SK-N-SH treated with all-trans-retinoic acid at 6 μM for 48 hours (cell line): Measurements from ENCODE around the gene KIFAP3.

ENCODE experiments used
- ISL1 ChIP-seq: fragments of 250-450 bp; sonication (Bioruptor Pico); IDR thresholded peaks from 2 replicates; pipeline ENCODE4 v2.1.2; 2022; ENCODE audit warnings: mild to moderate bottlenecking, moderate library complexity
- SNAI2 ChIP-seq: fragments of 250-450 bp; sonication (Bioruptor Pico); IDR thresholded peaks from 2 replicates; pipeline ENCODE4 v1.5.0; 2020; ENCODE audit warnings: mild to moderate bottlenecking, moderate library complexity
- TCF4 ChIP-seq: fragments of 250-450 bp; sonication (Bioruptor Pico); IDR thresholded peaks from 2 replicates; pipeline ENCODE4 v1.8.0; 2021; ENCODE audit warnings: mild to moderate bottlenecking, moderate library complexity, borderline replicate concordance
- ZC3H10 ChIP-seq: fragments of 250-450 bp; sonication (Bioruptor Pico); IDR thresholded peaks from 2 replicates; pipeline ENCODE4 v1.5.1; 2021; ENCODE audit warnings: mild to moderate bottlenecking, moderate library complexity
- ZFP30 ChIP-seq: fragments of 450-650 bp; formaldehyde crosslinking; IDR thresholded peaks from 2 replicates; pipeline ENCODE4 v1.5.0; 2022; ENCODE audit warnings: mild to moderate bottlenecking, moderate library complexity
- ZNF565 ChIP-seq: fragments of 450-650 bp; formaldehyde crosslinking; conservative IDR thresholded peaks from 2 replicates; pipeline ENCODE4 v1.5.0; 2020; ENCODE audit warnings: low read depth, mild to moderate bottlenecking, moderate library complexity
- ZNF70 ChIP-seq: fragments of 450-650 bp; formaldehyde crosslinking; IDR thresholded peaks from 2 replicates; pipeline ENCODE4 v1.5.0; 2020; ENCODE audit warnings: mild to moderate bottlenecking, moderate library complexity
- ZNF8 ChIP-seq: fragments of 450-650 bp; formaldehyde crosslinking; IDR thresholded peaks from 2 replicates; pipeline ENCODE4 v1.5.0; 2020; ENCODE audit warnings: mild to moderate bottlenecking, moderate library complexity
- TF ChIP-seq, protein P1 (sequence below): fragments of 250-450 bp; sonication (Bioruptor Pico); IDR thresholded peaks from 2 replicates; pipeline ENCODE4 v1.5.1; 2021; ENCODE audit warnings: mild to moderate bottlenecking, moderate library complexity
- TF ChIP-seq, protein P2 (sequence below): fragments of 250-450 bp; sonication (Bioruptor Pico); IDR thresholded peaks from 2 replicates; pipeline ENCODE4 v1.8.0; 2020; ENCODE audit warnings: mild to moderate bottlenecking, moderate library complexity, borderline replicate concordance
- TF ChIP-seq, protein P3 (sequence below): fragments of 250-450 bp; sonication (Bioruptor Pico); IDR thresholded peaks from 2 replicates; pipeline ENCODE4 v1.8.0; 2021; ENCODE audit warnings: low read depth, mild to moderate bottlenecking, moderate library complexity, borderline replicate concordance

DNA sequence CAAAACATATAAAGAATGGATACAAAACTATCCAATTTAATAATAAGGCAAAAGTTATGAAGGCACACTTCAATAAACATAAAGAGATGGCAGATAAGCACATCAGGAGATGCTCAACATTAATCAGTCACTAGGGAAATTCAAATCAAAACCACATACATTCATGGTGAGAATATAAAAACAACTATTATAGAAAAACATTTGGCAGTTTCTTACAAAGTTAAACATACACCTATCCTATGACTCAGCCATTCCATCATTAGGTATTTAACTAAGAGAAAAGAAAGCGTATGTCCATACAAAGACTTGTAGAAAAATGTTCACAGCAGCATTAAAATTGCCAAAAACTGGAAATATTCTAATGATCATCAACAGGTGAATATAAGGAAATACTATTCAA, 44.3 kb downstream of the KIFAP3 start:
- TF ChIP-seq TCF4 (no peak), ZC3H10 (CRISPR knock-in tag) (no peak), SNAI2 (no peak), ZNF565 (CRISPR knock-in tag) (no peak), ZNF8 (CRISPR knock-in tag) (no peak), ZNF70 (CRISPR knock-in tag) (no peak), ISL1 (CRISPR knock-in tag) (no peak), ZFP30 (CRISPR knock-in tag) (no peak)
- TF ChIP-seq, protein P1, sequence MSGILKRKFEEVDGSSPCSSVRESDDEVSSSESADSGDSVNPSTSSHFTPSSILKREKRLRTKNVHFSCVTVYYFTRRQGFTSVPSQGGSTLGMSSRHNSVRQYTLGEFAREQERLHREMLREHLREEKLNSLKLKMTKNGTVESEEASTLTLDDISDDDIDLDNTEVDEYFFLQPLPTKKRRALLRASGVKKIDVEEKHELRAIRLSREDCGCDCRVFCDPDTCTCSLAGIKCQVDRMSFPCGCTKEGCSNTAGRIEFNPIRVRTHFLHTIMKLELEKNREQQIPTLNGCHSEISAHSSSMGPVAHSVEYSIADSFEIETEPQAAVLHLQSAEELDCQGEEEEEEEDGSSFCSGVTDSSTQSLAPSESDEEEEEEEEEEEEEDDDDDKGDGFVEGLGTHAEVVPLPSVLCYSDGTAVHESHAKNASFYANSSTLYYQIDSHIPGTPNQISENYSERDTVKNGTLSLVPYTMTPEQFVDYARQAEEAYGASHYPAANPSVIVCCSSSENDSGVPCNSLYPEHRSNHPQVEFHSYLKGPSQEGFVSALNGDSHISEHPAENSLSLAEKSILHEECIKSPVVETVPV (CRISPR knock-in tag) = no peak
- TF ChIP-seq, protein P2, sequence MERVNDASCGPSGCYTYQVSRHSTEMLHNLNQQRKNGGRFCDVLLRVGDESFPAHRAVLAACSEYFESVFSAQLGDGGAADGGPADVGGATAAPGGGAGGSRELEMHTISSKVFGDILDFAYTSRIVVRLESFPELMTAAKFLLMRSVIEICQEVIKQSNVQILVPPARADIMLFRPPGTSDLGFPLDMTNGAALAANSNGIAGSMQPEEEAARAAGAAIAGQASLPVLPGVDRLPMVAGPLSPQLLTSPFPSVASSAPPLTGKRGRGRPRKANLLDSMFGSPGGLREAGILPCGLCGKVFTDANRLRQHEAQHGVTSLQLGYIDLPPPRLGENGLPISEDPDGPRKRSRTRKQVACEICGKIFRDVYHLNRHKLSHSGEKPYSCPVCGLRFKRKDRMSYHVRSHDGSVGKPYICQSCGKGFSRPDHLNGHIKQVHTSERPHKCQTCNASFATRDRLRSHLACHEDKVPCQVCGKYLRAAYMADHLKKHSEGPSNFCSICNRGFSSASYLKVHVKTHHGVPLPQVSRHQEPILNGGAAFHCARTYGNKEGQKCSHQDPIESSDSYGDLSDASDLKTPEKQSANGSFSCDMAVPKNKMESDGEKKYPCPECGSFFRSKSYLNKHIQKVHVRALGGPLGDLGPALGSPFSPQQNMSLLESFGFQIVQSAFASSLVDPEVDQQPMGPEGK (CRISPR knock-in tag) = no peak
- TF ChIP-seq, protein P3, sequence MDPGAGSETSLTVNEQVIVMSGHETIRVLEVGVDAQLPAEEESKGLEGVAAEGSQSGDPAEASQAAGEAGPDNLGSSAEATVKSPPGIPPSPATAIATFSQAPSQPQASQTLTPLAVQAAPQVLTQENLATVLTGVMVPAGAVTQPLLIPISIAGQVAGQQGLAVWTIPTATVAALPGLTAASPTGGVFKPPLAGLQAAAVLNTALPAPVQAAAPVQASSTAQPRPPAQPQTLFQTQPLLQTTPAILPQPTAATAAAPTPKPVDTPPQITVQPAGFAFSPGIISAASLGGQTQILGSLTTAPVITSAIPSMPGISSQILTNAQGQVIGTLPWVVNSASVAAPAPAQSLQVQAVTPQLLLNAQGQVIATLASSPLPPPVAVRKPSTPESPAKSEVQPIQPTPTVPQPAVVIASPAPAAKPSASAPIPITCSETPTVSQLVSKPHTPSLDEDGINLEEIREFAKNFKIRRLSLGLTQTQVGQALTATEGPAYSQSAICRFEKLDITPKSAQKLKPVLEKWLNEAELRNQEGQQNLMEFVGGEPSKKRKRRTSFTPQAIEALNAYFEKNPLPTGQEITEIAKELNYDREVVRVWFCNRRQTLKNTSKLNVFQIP (CRISPR knock-in tag) = no peak
